SH-SY5Y (cell line): ENCODE data around the gene DNMT3A.

ENCODE experiments used
- GATA2 ChIP-seq: IDR thresholded peaks from 2 replicates; pipeline ENCODE4 v1.6.1; 2011; ENCODE audit warnings: mild to moderate bottlenecking, low read depth, low read length
- GATA3 ChIP-seq: IDR thresholded peaks from 2 replicates; pipeline ENCODE4 v1.6.1; 2011; ENCODE audit warnings: low read depth, mild to moderate bottlenecking, low read length, moderate library complexity

DNA sequence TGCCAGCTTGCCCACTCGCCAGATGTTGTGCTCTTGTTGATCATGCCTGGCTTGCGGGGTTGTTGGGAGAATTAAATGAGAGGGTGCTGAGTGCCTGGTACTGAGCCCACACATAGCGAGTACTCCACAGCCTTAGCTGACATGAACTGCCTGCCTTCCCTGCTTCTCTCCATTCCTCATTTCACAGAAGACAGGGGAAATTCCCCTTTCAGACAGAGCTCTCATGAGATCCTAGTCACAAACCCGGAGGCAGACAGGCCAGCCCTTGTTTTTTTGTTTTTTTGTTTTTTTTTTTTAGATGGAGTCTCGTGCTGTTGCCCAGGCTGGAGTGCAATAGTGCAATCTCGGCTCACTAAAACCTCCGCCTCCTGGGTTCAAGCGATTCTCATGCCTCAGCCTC is 17.1 kb upstream of the DNMT3A start:
- TF ChIP-seq GATA2, result no peak
- TF ChIP-seq GATA3, result no peak
